IMR-90 (cell line): ENCODE data around the gene LARP1B. TPM values are rescaled to one million over a fixed set of nuclear protein-coding genes. Genes with fewer than 3 reads are reported as not detected.

Experiments
- ATAC-seq: fragments of 200-7000 bp; cut with Tn5 transposase; 2 replicates; pipeline ENCODE4 v1.9.1; 2020; ENCODE audit warnings: low read depth, mild to moderate bottlenecking, moderate library complexity
- Bru-seq: library from RNA; stranded (reverse); fragments of 400-500 nt; gene quantifications from one replicate; lab custom pipeline; 2021; lab: Mats Ljungman, UMichigan
- BruChase-seq, 2 experiments: library from RNA; stranded (reverse); fragments of 400-500 nt; gene quantifications; one replicate each; lab custom pipeline; 2021; lab: Mats Ljungman, UMichigan
- BruUV-seq: library from RNA; stranded (reverse); fragments of 400-500 nt; replicated peaks from 2 replicates; lab custom pipeline; 2021; lab: Mats Ljungman, UMichigan
- CTCF ChIA-PET: fragments of 300-600 bp; formaldehyde crosslinking; extraction: SDS; loops from one replicate; lab custom pipeline; 2021; ENCODE audit warnings: antibody characterized with exemption; lab: Yijun Ruan, JAX
- POLR2A ChIA-PET: fragments of 300-600 bp; sonication (Branson Sonifier 250); formaldehyde crosslinking; loops from one replicate; lab custom pipeline; 2022; ENCODE audit warnings: antibody characterized with exemption; ENCODE audit not compliant: unreplicated experiment; lab: Charles Lee
- DNase-seq: peaks from one replicate; pipeline ENCODE4 v3.0.0; 2013
- H2AFZ ChIP-seq: replicated peaks from 2 replicates; pipeline ENCODE3; 2013; ENCODE audit warnings: low read length, mild to moderate bottlenecking; ENCODE audit not compliant: poor library complexity
- H2AK5ac ChIP-seq: 2 replicates; pipeline ENCODE4 v1.6.1; 2013; ENCODE audit warnings: low read depth, low read length, inconsistent platforms
- H2AK9ac ChIP-seq: replicated peaks from 2 replicates; pipeline ENCODE3; 2013; ENCODE audit warnings: mild to moderate bottlenecking, low read depth, low read length, moderate library complexity; ENCODE audit not compliant: poor library complexity
- H2BK120ac ChIP-seq: 2 replicates; pipeline ENCODE4 v1.6.1; 2013; ENCODE audit warnings: low read depth, low read length, inconsistent platforms
- H2BK15ac ChIP-seq: 3 replicates; pipeline ENCODE4 v1.6.1; 2013; ENCODE audit warnings: low read depth, low read length, inconsistent platforms
- H2BK20ac ChIP-seq: 2 replicates; pipeline ENCODE4 v1.6.1; 2013; ENCODE audit warnings: low read depth, mild to moderate bottlenecking, inconsistent platforms, low read length, moderate library complexity
- H2BK5ac ChIP-seq: 2 replicates; pipeline ENCODE4 v1.6.1; 2013; ENCODE audit warnings: mild to moderate bottlenecking, low read depth, low read length, inconsistent platforms; ENCODE audit not compliant: poor library complexity, severe bottlenecking
- H3K14ac ChIP-seq: replicated peaks from 2 replicates; pipeline ENCODE4 v1.6.1; 2013; ENCODE audit warnings: low read depth, low read length, inconsistent platforms
- H3K18ac ChIP-seq: 2 replicates; pipeline ENCODE4 v1.6.1; 2013; ENCODE audit warnings: low read depth, low read length, control low read depth
- H3K23ac ChIP-seq: 2 replicates; pipeline ENCODE4 v1.6.1; 2013; ENCODE audit warnings: low read depth, low read length, inconsistent platforms
- H3K27ac ChIP-seq: 2 replicates; pipeline ENCODE4 v1.5.1; 2013; ENCODE audit warnings: mild to moderate bottlenecking, control low read depth, low read length; ENCODE audit not compliant: insufficient read depth
- H3K27me3 ChIP-seq: 2 replicates; pipeline ENCODE4 v1.6.1; 2013; ENCODE audit warnings: low read length; ENCODE audit not compliant: control insufficient read depth, insufficient read depth
- H3K36me3 ChIP-seq: 2 replicates; pipeline ENCODE4 v1.6.1; 2013; ENCODE audit warnings: low read length, mixed read lengths; ENCODE audit not compliant: control insufficient read depth, insufficient read depth
- H3K4ac ChIP-seq: 2 replicates; pipeline ENCODE4 v1.6.1; 2013; ENCODE audit warnings: low read depth, low read length, inconsistent platforms
- H3K4me1 ChIP-seq: 2 replicates; pipeline ENCODE4 v1.6.1; 2013; ENCODE audit warnings: low read length, mixed read lengths; ENCODE audit not compliant: control insufficient read depth, insufficient read depth
- H3K4me2 ChIP-seq: 2 replicates; pipeline ENCODE4 v1.6.1; 2013; ENCODE audit warnings: low read depth, mild to moderate bottlenecking, control low read depth, low read length, moderate library complexity
- H3K4me3 ChIP-seq: 2 replicates; pipeline ENCODE4 v1.5.1; 2013; ENCODE audit warnings: low read depth, mild to moderate bottlenecking, control low read depth, low read length, moderate library complexity; ENCODE audit not compliant: insufficient read depth
- H3K56ac ChIP-seq: 2 replicates; pipeline ENCODE4 v1.6.1; 2013; ENCODE audit warnings: low read length, inconsistent platforms; ENCODE audit not compliant: insufficient read depth; ENCODE audit errors: extremely low read depth
- H3K79me1 ChIP-seq, 2 experiments: 2 replicates each; pipeline ENCODE4 v1.6.1; 2013; ENCODE audit warnings: low read length in 2 of 2, inconsistent platforms in 1 of 2, low read depth in 1 of 2
- H3K9ac ChIP-seq: 2 replicates; pipeline ENCODE4 v1.6.1; 2013; ENCODE audit warnings: low read depth, low read length, control low read depth
- H3K9me1 ChIP-seq: 2 replicates; pipeline ENCODE4 v1.6.1; 2013; ENCODE audit warnings: low read length, inconsistent platforms; ENCODE audit not compliant: insufficient read depth
- H3K9me3 ChIP-seq: 2 replicates; pipeline ENCODE4 v1.6.1; 2013; ENCODE audit warnings: low read length; ENCODE audit not compliant: control insufficient read depth, insufficient read depth
- H4K20me1 ChIP-seq: 2 replicates; pipeline ENCODE4 v1.6.1; 2013; ENCODE audit warnings: low read length, inconsistent platforms; ENCODE audit not compliant: insufficient read depth
- H4K5ac ChIP-seq: 2 replicates; pipeline ENCODE4 v1.6.1; 2013; ENCODE audit warnings: mild to moderate bottlenecking, low read depth, low read length, control low read depth
- H4K8ac ChIP-seq, 2 experiments: 2 replicates each; pipeline ENCODE4 v1.6.1; 2013; ENCODE audit warnings: low read depth in 2 of 2, low read length in 2 of 2, control low read depth in 1 of 2, inconsistent platforms in 1 of 2
- H4K91ac ChIP-seq: 2 replicates; pipeline ENCODE4 v1.6.1; 2013; ENCODE audit warnings: low read depth, low read length, inconsistent platforms; ENCODE audit not compliant: insufficient read depth
- CHD1 ChIP-seq: IDR thresholded peaks from 2 replicates; pipeline ENCODE4 v1.6.1; 2012; ENCODE audit warnings: low read depth, low read length, improper control_type of control experiment
- MAZ ChIP-seq: IDR thresholded peaks from 2 replicates; pipeline ENCODE4 v1.6.1; 2012; ENCODE audit warnings: low read depth, mild to moderate bottlenecking, low read length, improper control_type of control experiment, moderate library complexity, borderline replicate concordance
- MXI1 ChIP-seq: IDR thresholded peaks from 2 replicates; pipeline ENCODE4 v1.6.1; 2012; ENCODE audit warnings: low read depth, mild to moderate bottlenecking, low read length, moderate library complexity, borderline replicate concordance
- POLR2A ChIP-seq: IDR thresholded peaks from 2 replicates; pipeline ENCODE4 v1.6.1; 2012; ENCODE audit warnings: mild to moderate bottlenecking, low read depth, low read length
- WGBS, 2 experiments: methylation state at CpG; one replicate each; pipeline versions ENCODE4 v1.1.5 to v1.1.7; 2013; ENCODE audit warnings: missing lambda C conversion rate in 2 of 2; ENCODE audit not compliant: insufficient read length in 1 of 2; ENCODE audit errors: extremely low coverage in 2 of 2; 5-methylcytosine and 5-hydroxymethylcytosine counted together
- dilution Hi-C: fragments of 300-500 bp; cut with HindIII; formaldehyde crosslinking; loops from one replicate; pipeline ENCODE4 v1.14.3; 2018; ENCODE audit warnings: low sequenced_read_pairs; ENCODE audit not compliant: unreplicated experiment
- in situ Hi-C: fragments of 300-500 bp; cut with MboI; formaldehyde crosslinking; loops from 3 replicates; pipeline ENCODE4 v1.14.3; 2019; ENCODE audit warnings: low sequenced_read_pairs, inconsistent platforms, mixed read lengths
- intact Hi-C: fragments of 100-400 bp; cut with micrococcal nuclease; formaldehyde crosslinking; loops from 2 replicates; pipeline ENCODE4 v1.10.0; 2022
- long read RNA-seq: library from polyadenylated mRNA; unstranded; transcript quantifications from one replicate; pipeline ENCODE4 v2.0.0, GENCODE V29; 2021; ENCODE audit not compliant: unreplicated experiment
- polyA plus RNA-seq, 3 experiments: library from polyadenylated mRNA; depleted of rRNA; stranded (reverse); fragments of >200 nt; gene quantifications; 2 replicates each; pipeline ENCODE4 v1.2.3, GENCODE V29; 2012; ENCODE audit warnings: low replicate concordance in 1 of 3
- total RNA-seq: library from RNA; depleted of rRNA; stranded (reverse); fragments of >200 nt; gene quantifications from 2 replicates; pipeline ENCODE4 v1.2.3, GENCODE V29; 2012; rRNA removed

Gene LARP1B
- total RNA-seq (11.1 and 21.9 TPM in 2 replicates), polyA plus RNA-seq (2012; rRNA removed) (7.9 and 8.8 TPM in 2 replicates), Bru-seq, nascent RNA (percentile 79 among the genes with signal in this experiment), BruChase-seq, experiment 1, labeled RNA remaining after a 6-hour chase (percentile 87 among the genes with signal in this experiment), BruChase-seq, experiment 2, labeled RNA remaining after a 2-hour chase (percentile 88 among the genes with signal in this experiment)
- polyA plus RNA-seq (2012; cell fraction: cytosol; rRNA removed): 1.1 and 1.4 TPM in 2 replicates
- 2.3 and 17.5 TPM in 2 replicates for polyA plus RNA-seq (2012; cell fraction: nucleus; rRNA removed; ENCODE audit: low replicate concordance)
- long read RNA-seq, transcript LARP1B-202 (10 exons, 2,151 nt): major isoform, 6 of 22 reads
- long read RNA-seq, partial matches to known transcripts: 5 of 22 reads
- long read RNA-seq, other reads (novel, unspliced or antisense): 6 of 22 reads

- ChIA-PET CTCF (interaction anchor here (0.6 to 1.5 kb wide), 5 partner anchors 10 to 96 kb away, joined by 3 to 8 read pairs (median 3); partner anchors contain the start of genes ABHD18 and MFSD8), POLR2A (interaction anchor here (0.5 to 0.7 kb wide), 3 partner anchors 131 to 844 kb away, joined by 3 to 21 read pairs (median 5); partner anchors contain the start of gene HSPA4L)
- ATAC-seq: peak; percentile 96
- H3K4me1 ChIP-seq: no peaks in the 10 kb centered on the region
- peak within 1 kb of the TSS; percentile 87; the same call in 1 of the 2 replicates for H2AK5ac ChIP-seq
- peak within 1 kb of the TSS; percentile 88 for H3K4ac ChIP-seq
- peak within 1 kb of the TSS; percentile 93 for H3K9ac ChIP-seq
- 1% methylated on average over 72 of the region's 112 CpGs; no CpG with 5 or more reads in 1 of the 2 experiments for WGBS, 2 experiments
- H4K5ac ChIP-seq: peak within 1 kb of the TSS; percentile 90
- peak; percentile 90 for TF ChIP-seq POLR2A
- TF ChIP-seq MXI1: peak; percentile 66
- TF ChIP-seq MAZ: peak; percentile 78; the same call in 1 of the 2 replicates
- no peak for TF ChIP-seq CHD1
- dilution Hi-C loops (no loop called here), in situ Hi-C loops (no loop called here), intact Hi-C loops (loop anchor here (2.0 to 10.0 kb wide), 3 partner anchors 96 to 278 kb away; partner anchors contain the start of genes ABHD18, HSPA4L, MFSD8 and PGRMC2)
- peak within 1 kb of the TSS; percentile 99 for H4K8ac ChIP-seq
- H3K4me3 ChIP-seq: peak within 1 kb of the TSS; percentile 77
- H3K14ac ChIP-seq: peak within 1 kb of the TSS; percentile 92
- H3K27me3 ChIP-seq: no peaks in the 10 kb centered on the region
- peak within 1 kb of the TSS; percentile 95 for H2AK9ac ChIP-seq
- no TSS peak for BruUV-seq
- H3K18ac ChIP-seq: peak within 1 kb of the TSS; percentile 70; the same call in 1 of the 2 replicates
- H3K9me1 ChIP-seq: no peaks in the 10 kb centered on the region
- H3K36me3 ChIP-seq: no peaks in the 10 kb centered on the region
- peak within 1 kb of the TSS; percentile 42 for H2BK120ac ChIP-seq
- no peaks in the 10 kb centered on the region for H3K9me3 ChIP-seq
- H4K20me1 ChIP-seq: peaks cover 11% of the 10 kb centered on the region
- H3K23ac ChIP-seq: no peak within 1 kb of the TSS
- H2AFZ ChIP-seq: peak within 1 kb of the TSS; percentile 99
- peak within 1 kb of the TSS; percentile 76 for H3K56ac ChIP-seq
- peak within 1 kb of the TSS; percentile 77; the same call in 1 of the 2 replicates for H4K91ac ChIP-seq
- peaks cover 5 to 16% of the 10 kb centered on the region in 2 experiments; a peak in 3 of 4 replicates for H3K79me1 ChIP-seq
- DNase-seq: peak; percentile 95
- H3K4me2 ChIP-seq: peak within 1 kb of the TSS; percentile 88
- H2BK15ac ChIP-seq: peak within 1 kb of the TSS; percentile 74; the same call in 1 of the 3 replicates
- peak within 1 kb of the TSS; percentile 87 for H2BK5ac ChIP-seq
- H2BK20ac ChIP-seq: no peak within 1 kb of the TSS; the same call in 1 of the 2 replicates
- peak within 1 kb of the TSS; percentile 85 for H3K27ac ChIP-seq
Observed at GRCh38 chr4:128060699-128061565, at the start of gene LARP1B. TSS of gene LARP1B (plus strand) at chr4:128061312. CDS start at chr4:128074952, 13,640 bp downstream.
